ENCODE results near the gene KLLN. TPM values are rescaled to one million over a fixed set of nuclear protein-coding genes. Genes with fewer than 3 reads are reported as not detected.

The KLLN gene
- total RNA-seq, 1 experiment from 2014 or later, result 1.4 TPM

DNA sequence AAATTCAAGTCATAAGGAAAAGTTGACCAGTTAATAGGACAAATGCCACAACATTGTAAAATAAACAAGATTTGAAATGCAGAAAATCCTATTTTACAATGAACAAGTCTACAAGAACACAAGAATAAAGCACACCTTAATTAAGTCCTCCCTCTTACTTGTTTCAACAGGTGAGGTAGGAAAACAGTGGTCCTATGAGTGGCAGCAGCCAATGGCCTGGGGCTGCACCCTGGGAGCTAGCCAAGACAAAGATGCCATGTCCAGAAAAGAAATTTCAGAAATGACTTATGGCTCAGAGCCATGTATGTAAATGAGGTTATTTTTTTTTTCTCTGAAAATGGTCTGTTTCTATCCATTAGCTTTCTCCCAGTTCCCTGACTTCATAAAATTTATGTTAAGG, 14.3 kb downstream of the KLLN start:
- no peaks in the 10 kb centered on the region for H3K36me3 ChIP-seq (ENCODE audit: control insufficient read depth in 1 of 2, insufficient read depth in 2 of 2, low read length in 2 of 2)
- H3K27me3 ChIP-seq (ENCODE audit: insufficient read depth, low read length), result no peaks in the 10 kb centered on the region
- ChIA-PET CTCF (interaction anchor here (0.8 to 2.9 kb wide), 2 partner anchors 13 to 259 kb away, joined by 3 to 10 read pairs; partner anchors contain the start of genes KLLN and PTEN), POLR2A (no interaction called here), RAD21 (ENCODE audit: low non-redundant PET in 1 of 2, low total read pairs in 2 of 2, uncharacterized antibody in 2 of 2, unreplicated experiment in 2 of 2) (no interaction called here)
- no peak overlapping the region for H3K27ac ChIP-seq (ENCODE audit: low read depth, low read length)
- no peak overlapping the region for H3K4me2 ChIP-seq (ENCODE audit: low read length)
- intact Hi-C loops (cut with micrococcal nuclease), result no loop called here
- no peak overlapping the region for H3K4me3 ChIP-seq (replicated peaks in 1 of 2; ENCODE audit: low read depth in 1 of 2, low read length in 2 of 2)
- H2AFZ ChIP-seq (ENCODE audit: low read depth, low read length, poor library complexity, severe bottlenecking), result no peak overlapping the region
- ATAC-seq (no peak), DNase-seq (ENCODE audit: low read depth, low spot score) (no peak)
- TF ChIP-seq EZH2 (IDR thresholded peaks at IDR 0.05) (no peak), TCF7L2 (IDR thresholded peaks at IDR 0.05; ENCODE audit: borderline replicate concordance, extremely low read depth, insufficient read depth, insufficient read length) (no peak), EGR1 (IDR thresholded peaks at IDR 0.05; ENCODE audit: low read depth) (no peak), CEBPB (IDR thresholded peaks at IDR 0.05; ENCODE audit: low read depth) (no peak), ELF1 (IDR thresholded peaks at IDR 0.05; ENCODE audit: borderline replicate concordance, low read depth) (no peak), JUND (IDR thresholded peaks at IDR 0.05) (no peak), CBX3 (IDR thresholded peaks at IDR 0.05; ENCODE audit: low read depth) (no peak), SP1 (IDR thresholded peaks at IDR 0.05; ENCODE audit: low read depth) (no peak), YY1 (IDR thresholded peaks at IDR 0.05; ENCODE audit: extremely low read depth, insufficient replicate concordance, low read depth, low read length) (no peak), SIN3A (IDR thresholded peaks at IDR 0.05; ENCODE audit: low read depth) (no peak), EZH2phosphoT487 (IDR thresholded peaks at IDR 0.05; ENCODE audit: borderline replicate concordance) (no peak), POLR2AphosphoS5 (IDR thresholded peaks at IDR 0.05; ENCODE audit: low read depth, low read length) (no peak), SRF (IDR thresholded peaks at IDR 0.05; ENCODE audit: low read depth) (no peak), RAD21 (IDR thresholded peaks at IDR 0.05; ENCODE audit: low read depth) (no peak), FOSL1 (IDR thresholded peaks at IDR 0.05; ENCODE audit: low read depth) (no peak)
- TF ChIP-seq, protein P1, sequence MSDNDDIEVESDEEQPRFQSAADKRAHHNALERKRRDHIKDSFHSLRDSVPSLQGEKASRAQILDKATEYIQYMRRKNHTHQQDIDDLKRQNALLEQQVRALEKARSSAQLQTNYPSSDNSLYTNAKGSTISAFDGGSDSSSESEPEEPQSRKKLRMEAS (IDR thresholded peaks at IDR 0.05), result no peak
- TF ChIP-seq, protein P2, sequence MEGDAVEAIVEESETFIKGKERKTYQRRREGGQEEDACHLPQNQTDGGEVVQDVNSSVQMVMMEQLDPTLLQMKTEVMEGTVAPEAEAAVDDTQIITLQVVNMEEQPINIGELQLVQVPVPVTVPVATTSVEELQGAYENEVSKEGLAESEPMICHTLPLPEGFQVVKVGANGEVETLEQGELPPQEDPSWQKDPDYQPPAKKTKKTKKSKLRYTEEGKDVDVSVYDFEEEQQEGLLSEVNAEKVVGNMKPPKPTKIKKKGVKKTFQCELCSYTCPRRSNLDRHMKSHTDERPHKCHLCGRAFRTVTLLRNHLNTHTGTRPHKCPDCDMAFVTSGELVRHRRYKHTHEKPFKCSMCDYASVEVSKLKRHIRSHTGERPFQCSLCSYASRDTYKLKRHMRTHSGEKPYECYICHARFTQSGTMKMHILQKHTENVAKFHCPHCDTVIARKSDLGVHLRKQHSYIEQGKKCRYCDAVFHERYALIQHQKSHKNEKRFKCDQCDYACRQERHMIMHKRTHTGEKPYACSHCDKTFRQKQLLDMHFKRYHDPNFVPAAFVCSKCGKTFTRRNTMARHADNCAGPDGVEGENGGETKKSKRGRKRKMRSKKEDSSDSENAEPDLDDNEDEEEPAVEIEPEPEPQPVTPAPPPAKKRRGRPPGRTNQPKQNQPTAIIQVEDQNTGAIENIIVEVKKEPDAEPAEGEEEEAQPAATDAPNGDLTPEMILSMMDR (IDR thresholded peaks at IDR 0.05 in 2 of 3, conservative IDR thresholded peaks at IDR 0.05 in 1 of 3; ENCODE audit: borderline replicate concordance in 1 of 3, insufficient read depth in 1 of 3, low read depth in 2 of 3, low read length in 2 of 3), result no peak
- TF ChIP-seq, protein P3, sequence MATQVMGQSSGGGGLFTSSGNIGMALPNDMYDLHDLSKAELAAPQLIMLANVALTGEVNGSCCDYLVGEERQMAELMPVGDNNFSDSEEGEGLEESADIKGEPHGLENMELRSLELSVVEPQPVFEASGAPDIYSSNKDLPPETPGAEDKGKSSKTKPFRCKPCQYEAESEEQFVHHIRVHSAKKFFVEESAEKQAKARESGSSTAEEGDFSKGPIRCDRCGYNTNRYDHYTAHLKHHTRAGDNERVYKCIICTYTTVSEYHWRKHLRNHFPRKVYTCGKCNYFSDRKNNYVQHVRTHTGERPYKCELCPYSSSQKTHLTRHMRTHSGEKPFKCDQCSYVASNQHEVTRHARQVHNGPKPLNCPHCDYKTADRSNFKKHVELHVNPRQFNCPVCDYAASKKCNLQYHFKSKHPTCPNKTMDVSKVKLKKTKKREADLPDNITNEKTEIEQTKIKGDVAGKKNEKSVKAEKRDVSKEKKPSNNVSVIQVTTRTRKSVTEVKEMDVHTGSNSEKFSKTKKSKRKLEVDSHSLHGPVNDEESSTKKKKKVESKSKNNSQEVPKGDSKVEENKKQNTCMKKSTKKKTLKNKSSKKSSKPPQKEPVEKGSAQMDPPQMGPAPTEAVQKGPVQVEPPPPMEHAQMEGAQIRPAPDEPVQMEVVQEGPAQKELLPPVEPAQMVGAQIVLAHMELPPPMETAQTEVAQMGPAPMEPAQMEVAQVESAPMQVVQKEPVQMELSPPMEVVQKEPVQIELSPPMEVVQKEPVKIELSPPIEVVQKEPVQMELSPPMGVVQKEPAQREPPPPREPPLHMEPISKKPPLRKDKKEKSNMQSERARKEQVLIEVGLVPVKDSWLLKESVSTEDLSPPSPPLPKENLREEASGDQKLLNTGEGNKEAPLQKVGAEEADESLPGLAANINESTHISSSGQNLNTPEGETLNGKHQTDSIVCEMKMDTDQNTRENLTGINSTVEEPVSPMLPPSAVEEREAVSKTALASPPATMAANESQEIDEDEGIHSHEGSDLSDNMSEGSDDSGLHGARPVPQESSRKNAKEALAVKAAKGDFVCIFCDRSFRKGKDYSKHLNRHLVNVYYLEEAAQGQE (IDR thresholded peaks at IDR 0.05; ENCODE audit: low read depth), result no peak
- TF ChIP-seq, protein P4, sequence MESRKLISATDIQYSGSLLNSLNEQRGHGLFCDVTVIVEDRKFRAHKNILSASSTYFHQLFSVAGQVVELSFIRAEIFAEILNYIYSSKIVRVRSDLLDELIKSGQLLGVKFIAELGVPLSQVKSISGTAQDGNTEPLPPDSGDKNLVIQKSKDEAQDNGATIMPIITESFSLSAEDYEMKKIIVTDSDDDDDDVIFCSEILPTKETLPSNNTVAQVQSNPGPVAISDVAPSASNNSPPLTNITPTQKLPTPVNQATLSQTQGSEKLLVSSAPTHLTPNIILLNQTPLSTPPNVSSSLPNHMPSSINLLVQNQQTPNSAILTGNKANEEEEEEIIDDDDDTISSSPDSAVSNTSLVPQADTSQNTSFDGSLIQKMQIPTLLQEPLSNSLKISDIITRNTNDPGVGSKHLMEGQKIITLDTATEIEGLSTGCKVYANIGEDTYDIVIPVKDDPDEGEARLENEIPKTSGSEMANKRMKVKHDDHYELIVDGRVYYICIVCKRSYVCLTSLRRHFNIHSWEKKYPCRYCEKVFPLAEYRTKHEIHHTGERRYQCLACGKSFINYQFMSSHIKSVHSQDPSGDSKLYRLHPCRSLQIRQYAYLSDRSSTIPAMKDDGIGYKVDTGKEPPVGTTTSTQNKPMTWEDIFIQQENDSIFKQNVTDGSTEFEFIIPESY (IDR thresholded peaks at IDR 0.05; ENCODE audit: extremely low read depth, insufficient replicate concordance, low read length), result no peak
- TF ChIP-seq, protein P5, sequence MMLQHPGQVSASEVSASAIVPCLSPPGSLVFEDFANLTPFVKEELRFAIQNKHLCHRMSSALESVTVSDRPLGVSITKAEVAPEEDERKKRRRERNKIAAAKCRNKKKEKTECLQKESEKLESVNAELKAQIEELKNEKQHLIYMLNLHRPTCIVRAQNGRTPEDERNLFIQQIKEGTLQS (IDR thresholded peaks at IDR 0.05), result no peak
- no peaks in the 10 kb centered on the region for H3K9me3 ChIP-seq (ENCODE audit: control insufficient read depth in 1 of 2, insufficient read depth in 1 of 2, low read depth in 1 of 2, low read length in 2 of 2)
- no peak overlapping the region for H3K9ac ChIP-seq (ENCODE audit: low read length)
- no peaks in the 10 kb centered on the region for H4K20me1 ChIP-seq (ENCODE audit: insufficient read depth)
- no peaks in the 10 kb centered on the region for H3K9me2 ChIP-seq (ENCODE audit: insufficient read depth)
- H3K4me1 ChIP-seq (ENCODE audit: control insufficient read depth in 1 of 2, insufficient read depth in 2 of 2, low read length in 2 of 2), result peaks cover 13 to 41% of the 10 kb centered on the region in 2 experiments
- H3K79me2 ChIP-seq (ENCODE audit: insufficient read depth, low read length), result no peaks in the 10 kb centered on the region
- no TSS peak for BruUV-seq (replicated peaks)

Data from HCT116 (cell line).